H1 (cell line): Measurements from ENCODE around the gene SYNE4. TPM values are rescaled to one million over a fixed set of nuclear protein-coding genes. Genes with fewer than 3 reads are reported as not detected.

ENCODE experiments used
- CBX5 ChIP-seq: fragments of 300-800, 300-1000 bp; sonication (generic); IDR thresholded peaks from 2 replicates; pipeline ENCODE4 v1.7.1; 2016; ENCODE audit warnings: antibody characterized with exemption, low read length, low read depth
- CEBPB ChIP-seq: IDR thresholded peaks from 2 replicates; pipeline ENCODE4 v1.6.1; 2012; ENCODE audit warnings: low read depth, low read length
- EGR1 ChIP-seq: IDR thresholded peaks from 2 replicates; pipeline ENCODE4 v1.6.1; 2011; ENCODE audit warnings: low read depth, low read length, borderline replicate concordance
- EP300 ChIP-seq, 2 experiments: IDR thresholded peaks; 1 replicate in 1 of 2; 2 replicates in 1 of 2; pipeline ENCODE4 v1.6.1; 2011 to 2012; ENCODE audit warnings: low read depth in 2 of 2, low read length in 2 of 2, mild to moderate bottlenecking in 2 of 2, borderline replicate concordance in 1 of 2, inconsistent platforms in 1 of 2, moderate library complexity in 1 of 2
- HDAC2 ChIP-seq, 2 experiments: fragments of 300-600 bp in 1 of 2; sonication (generic) in 1 of 2; IDR thresholded peaks; 2 replicates each; pipeline ENCODE4 v1.6.1; 2011 to 2012; ENCODE audit warnings: low read depth in 2 of 2, low read length in 2 of 2, mild to moderate bottlenecking in 2 of 2, moderate library complexity in 2 of 2, borderline replicate concordance in 1 of 2, inconsistent platforms in 1 of 2
- JUND ChIP-seq: IDR thresholded peaks from 2 replicates; pipeline ENCODE4 v1.6.1; 2011; ENCODE audit warnings: mild to moderate bottlenecking, improper control_type of control experiment, low read length
- NANOG ChIP-seq: IDR thresholded peaks from 2 replicates; pipeline ENCODE4 v1.6.1; 2011; ENCODE audit warnings: low read length, low read depth, mild to moderate bottlenecking, inconsistent platforms; ENCODE audit not compliant: insufficient read depth, poor library complexity, severe bottlenecking
- PHF8 ChIP-seq: fragments of 200-600 bp; sonication (generic); conservative IDR thresholded peaks from 2 replicates; pipeline ENCODE4 v1.7.1; 2012; ENCODE audit warnings: low read depth, mild to moderate bottlenecking, inconsistent platforms, low read length, moderate library complexity
- POLR2A ChIP-seq, 2 experiments: IDR thresholded peaks; 1 replicate in 1 of 2; 2 replicates in 1 of 2; pipeline ENCODE4 v1.6.1; 2011; ENCODE audit warnings: low read depth in 2 of 2, low read length in 2 of 2, mild to moderate bottlenecking in 2 of 2; ENCODE audit errors: control extremely low read depth in 1 of 2
- SAP30 ChIP-seq: fragments of 300-600 bp; sonication (generic); IDR thresholded peaks from 2 replicates; pipeline ENCODE4 v1.7.1; 2012; ENCODE audit warnings: low read length, moderate library complexity, mild to moderate bottlenecking, inconsistent platforms; ENCODE audit not compliant: insufficient read depth, insufficient replicate concordance
- SIN3A ChIP-seq, 2 experiments: IDR thresholded peaks in 1 of 2; conservative IDR thresholded peaks in 1 of 2; 2 replicates each; pipeline ENCODE4 v1.6.1; 2011 to 2012; ENCODE audit warnings: low read length in 2 of 2, improper control_type of control experiment in 1 of 2, low read depth in 1 of 2, mild to moderate bottlenecking in 1 of 2
- SP1 ChIP-seq: IDR thresholded peaks from 2 replicates; pipeline ENCODE4 v1.6.1; 2011; ENCODE audit warnings: low read depth, low read length
- TAF7 ChIP-seq: optimal IDR thresholded peaks from 2 replicates; pipeline ENCODE3; 2011; ENCODE audit warnings: low read depth, mild to moderate bottlenecking, inconsistent platforms, low read length, moderate library complexity, borderline replicate concordance
- YY1 ChIP-seq: IDR thresholded peaks from 2 replicates; pipeline ENCODE4 v1.6.1; 2011; ENCODE audit warnings: low read depth, mild to moderate bottlenecking, low read length
- polyA plus RNA-seq, 7 experiments: library from polyadenylated mRNA; depleted of rRNA in 3 of 7; stranded (reverse) in 5 of 7; unstranded in 2 of 7; fragments of >200 nt in 5 of 7; fragments of 200-250 nt in 2 of 7; gene quantifications; 1 replicate in 5 of 7; 2 replicates in 1 of 7; 4 replicates in 1 of 7; pipeline versions ENCODE4 v1.2.1 to v1.2.3, GENCODE V29; 2011 to 2013; ENCODE audit warnings: missing spikeins in 2 of 7, mixed read lengths in 2 of 7
- total RNA-seq: library from RNA; stranded (reverse); fragmentation: NEBNext Ultra II Directional; extraction: Animal tissue kit (Norgen Biotek cat#: 25700); gene quantifications from 2 replicates; pipeline ENCODE4 v1.2.1, GENCODE V29; 2021
- TF ChIP-seq, protein P1 (sequence below): IDR thresholded peaks from 2 replicates; pipeline ENCODE4 v1.6.1; 2012; ENCODE audit warnings: low read length, inconsistent platforms

The SYNE4 gene
- total and polyA plus RNA-seq, 2 of the 8 experiments (the other 6 are each of a cell fraction or from before 2014, with no cell fraction given): 20.8 to 22.6 TPM

DNA sequence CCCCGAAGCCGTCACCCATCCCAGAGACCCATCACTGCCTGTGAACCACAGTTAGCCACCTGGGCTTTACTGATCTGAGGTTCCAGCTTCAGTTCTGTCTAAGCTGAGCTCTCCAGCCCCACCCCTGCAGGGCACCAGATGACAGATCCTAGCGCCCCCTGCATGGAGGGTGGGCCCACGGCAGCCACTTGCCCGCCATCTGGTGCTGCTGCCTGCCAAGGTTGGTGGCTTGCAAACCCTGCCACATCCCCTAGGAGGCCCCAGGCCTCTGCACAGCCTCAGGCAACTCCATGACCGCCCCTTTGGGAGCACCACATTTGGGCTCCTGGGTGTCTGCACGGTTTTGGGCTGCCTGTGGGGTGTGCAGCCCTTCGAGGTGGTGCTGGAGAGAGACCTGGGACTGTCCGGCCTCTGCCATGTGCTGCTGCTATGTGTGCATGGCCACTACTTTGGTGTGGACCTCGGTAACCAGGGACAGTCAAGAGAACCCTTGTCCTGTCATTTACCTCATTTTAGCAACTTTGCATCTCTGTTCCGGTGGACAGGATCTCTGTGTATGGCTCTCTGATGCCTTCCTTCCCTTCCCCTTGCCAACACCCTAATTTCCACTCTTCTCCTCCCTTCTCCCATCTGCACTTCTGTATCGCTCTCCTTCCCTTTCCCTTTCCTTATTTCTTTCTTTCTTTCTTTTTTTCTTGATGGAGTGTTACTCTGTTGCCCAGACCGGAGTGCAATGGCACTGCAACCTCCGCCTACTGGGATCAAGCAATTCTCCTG lies 31.0 kb downstream of the SYNE4 start (continued):
- TF ChIP-seq PHF8 (no peak), CEBPB (no peak), NANOG (peak; percentile 26), HDAC2 (IDR thresholded peaks at IDR 0.05; ENCODE audit: borderline replicate concordance in 1 of 2, low read depth in 2 of 2, low read length in 2 of 2) (peak in 1 of 2 experiments; percentile 78; a peak in 1 of 4 replicates), POLR2A (IDR thresholded peaks at IDR 0.05; ENCODE audit: control extremely low read depth in 1 of 2, low read depth in 2 of 2, low read length in 2 of 2) (no peak), CBX5 (no peak), SIN3A (conservative IDR thresholded peaks at IDR 0.05 in 1 of 2, IDR thresholded peaks at IDR 0.05 in 1 of 2; ENCODE audit: low read depth in 1 of 2, low read length in 2 of 2) (peak; percentile 75 to 87; a peak in 2 of 4 replicates), EGR1 (0 out of 2 replicates have a peak, but pooled peaks have one; percentile 23), TAF7 (no peak), EP300 (IDR thresholded peaks at IDR 0.05; ENCODE audit: borderline replicate concordance in 1 of 2, low read depth in 2 of 2, low read length in 2 of 2) (0 out of 3 replicates have a peak, but pooled peaks of 1 of the 2 experiments have one; percentile 31), YY1 (peak; percentile 78; the same call in 1 of the 2 replicates), JUND (no peak), SAP30 (peak; percentile 35), SP1 (no peak)
- TF ChIP-seq, protein P1, sequence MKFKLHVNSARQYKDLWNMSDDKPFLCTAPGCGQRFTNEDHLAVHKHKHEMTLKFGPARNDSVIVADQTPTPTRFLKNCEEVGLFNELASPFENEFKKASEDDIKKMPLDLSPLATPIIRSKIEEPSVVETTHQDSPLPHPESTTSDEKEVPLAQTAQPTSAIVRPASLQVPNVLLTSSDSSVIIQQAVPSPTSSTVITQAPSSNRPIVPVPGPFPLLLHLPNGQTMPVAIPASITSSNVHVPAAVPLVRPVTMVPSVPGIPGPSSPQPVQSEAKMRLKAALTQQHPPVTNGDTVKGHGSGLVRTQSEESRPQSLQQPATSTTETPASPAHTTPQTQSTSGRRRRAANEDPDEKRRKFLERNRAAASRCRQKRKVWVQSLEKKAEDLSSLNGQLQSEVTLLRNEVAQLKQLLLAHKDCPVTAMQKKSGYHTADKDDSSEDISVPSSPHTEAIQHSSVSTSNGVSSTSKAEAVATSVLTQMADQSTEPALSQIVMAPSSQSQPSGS: no peak
